Neural cell (in vitro differentiated cells): ENCODE results near the gene MGME1. TPM values are rescaled to one million over a fixed set of nuclear protein-coding genes. Genes with fewer than 3 reads are reported as not detected.

ENCODE experiments used
- H2AFZ ChIP-seq: fragments of 200-600, 300-800 bp; sonication (generic), shearing (Covaris generic); 2 replicates; pipeline ENCODE4 v1.6.0; 2014; ENCODE audit warnings: low read depth, mild to moderate bottlenecking, antibody characterized with exemption, low read length, moderate library complexity
- H3F3A ChIP-seq: fragments of 200-600 bp; shearing (Covaris generic); 2 replicates; pipeline ENCODE4 v1.6.1; 2016; ENCODE audit warnings: mild to moderate bottlenecking, moderate library complexity, mixed read lengths, antibody characterized with exemption, low read length; ENCODE audit not compliant: insufficient read depth, poor library complexity, severe bottlenecking
- H3K27ac ChIP-seq: fragments of 200-600, 300-800 bp; sonication (generic), shearing (Covaris generic); 2 replicates; pipeline ENCODE4 v1.5.1; 2014; ENCODE audit warnings: mild to moderate bottlenecking, low read length, moderate library complexity
- H3K27me3 ChIP-seq: fragments of 300-800, 200-600 bp; sonication (generic), shearing (Covaris generic); 2 replicates; pipeline ENCODE4 v1.6.0; 2014; ENCODE audit warnings: mild to moderate bottlenecking, low read depth, low read length, moderate library complexity; ENCODE audit not compliant: insufficient read depth
- H3K36me3 ChIP-seq: fragments of 300-800, 200-600 bp; sonication (generic), shearing (Covaris generic); 2 replicates; pipeline ENCODE4 v1.5.1; 2014; ENCODE audit warnings: mild to moderate bottlenecking, antibody characterized with exemption, low read length, moderate library complexity; ENCODE audit not compliant: insufficient read depth
- H3K4me2 ChIP-seq: fragments of 300-800, 200-600 bp; sonication (generic), shearing (Covaris generic); 2 replicates; pipeline ENCODE4 v1.6.0; 2014; ENCODE audit warnings: mild to moderate bottlenecking, low read length
- H3K4me3 ChIP-seq: fragments of 300-800, 200-600 bp; sonication (generic), shearing (Covaris generic); 2 replicates; pipeline ENCODE4 v1.5.1; 2014; ENCODE audit warnings: mild to moderate bottlenecking, low read length, moderate library complexity
- H3K79me2 ChIP-seq: fragments of 200-600 bp; shearing (Covaris generic); replicated peaks from 2 replicates; pipeline ENCODE4 v1.6.0; 2014; ENCODE audit warnings: mild to moderate bottlenecking, low read length, moderate library complexity; ENCODE audit not compliant: insufficient read depth
- H3K9ac ChIP-seq: fragments of 300-800, 200-600 bp; sonication (generic), shearing (Covaris generic); 2 replicates; pipeline ENCODE4 v1.6.1; 2016; ENCODE audit warnings: mild to moderate bottlenecking, low read length, mixed read lengths
- H3K9me2 ChIP-seq: fragments of 200-600 bp; shearing (Covaris generic); 2 replicates; pipeline ENCODE4 v1.6.1; 2016; ENCODE audit warnings: mild to moderate bottlenecking, low read length, mixed read lengths; ENCODE audit not compliant: insufficient read depth
- H3K9me3 ChIP-seq: fragments of 200-600, 300-800 bp; sonication (generic), shearing (Covaris generic); 2 replicates; pipeline ENCODE4 v1.6.1; 2016; ENCODE audit warnings: mild to moderate bottlenecking, mixed run types, low read length, moderate library complexity, mixed read lengths
- H4K20me1 ChIP-seq: fragments of 200-600 bp; shearing (Covaris generic); 2 replicates; pipeline ENCODE4 v1.6.1; 2016; ENCODE audit warnings: mild to moderate bottlenecking, mixed run types; ENCODE audit not compliant: insufficient read depth
- EP300 ChIP-seq: fragments of 450-650 bp; conservative IDR thresholded peaks from 2 replicates; pipeline ENCODE4 v1.6.1; 2014; ENCODE audit warnings: antibody characterized with exemption, mild to moderate bottlenecking, moderate library complexity; ENCODE audit not compliant: poor library complexity, severe bottlenecking
- EZH2 ChIP-seq: fragments of 200-600, 300-800 bp; shearing (Covaris generic), sonication (generic); IDR thresholded peaks from 2 replicates; pipeline ENCODE4 v1.6.1; 2014; ENCODE audit warnings: antibody characterized with exemption, low read length, borderline replicate concordance, mild to moderate bottlenecking; ENCODE audit not compliant: insufficient read depth, poor library complexity, severe bottlenecking
- MXI1 ChIP-seq: fragments of 450-650 bp; conservative IDR thresholded peaks from 2 replicates; pipeline ENCODE4 v1.6.1; 2014; ENCODE audit warnings: antibody characterized with exemption, mild to moderate bottlenecking; ENCODE audit not compliant: poor library complexity, severe bottlenecking
- POLR2AphosphoS5 ChIP-seq: IDR thresholded peaks from 2 replicates; pipeline ENCODE4 v1.6.1; 2012
- RAD21 ChIP-seq: fragments of 450-650 bp; conservative IDR thresholded peaks from 2 replicates; pipeline ENCODE4 v1.6.1; 2014; ENCODE audit warnings: antibody characterized with exemption, mild to moderate bottlenecking, moderate library complexity
- SMC3 ChIP-seq: fragments of 450-650 bp; conservative IDR thresholded peaks from 2 replicates; pipeline ENCODE4 v1.6.1; 2014; ENCODE audit warnings: antibody characterized with exemption, mild to moderate bottlenecking, moderate library complexity; ENCODE audit not compliant: poor library complexity
- TAF1 ChIP-seq: IDR thresholded peaks from 2 replicates; pipeline ENCODE4 v1.6.1; 2012; ENCODE audit warnings: low read depth
- polyA plus RNA-seq: library from polyadenylated mRNA; depleted of rRNA; stranded (reverse); fragments of >200 nt; gene quantifications from 2 replicates; pipeline ENCODE4 v1.2.3, GENCODE V29; 2014
- TF ChIP-seq, protein P1 (sequence below): fragments of 450-650 bp; IDR thresholded peaks from 2 replicates; pipeline ENCODE4 v1.5.1; 2014; ENCODE audit warnings: antibody characterized with exemption, mild to moderate bottlenecking, moderate library complexity; ENCODE audit not compliant: poor library complexity, severe bottlenecking
- TF ChIP-seq, protein P2 (sequence below): IDR thresholded peaks from 2 replicates; pipeline ENCODE4 v1.6.1; 2012; ENCODE audit warnings: borderline replicate concordance

The MGME1 gene
- polyA plus RNA-seq, 1 donor from 2014 or later: 7.0 TPM

GRCh38 chr20:18005990-18006364, 37.2 kb downstream of the MGME1 start:
- H3K9me3 ChIP-seq: no peaks in the 10 kb centered on the region
- H2AFZ ChIP-seq: no peak overlapping the region
- H3K9ac ChIP-seq: no peak overlapping the region
- no peaks in the 10 kb centered on the region for H3K79me2 ChIP-seq
- no peak overlapping the region for H3K27ac ChIP-seq
- no peaks in the 10 kb centered on the region for H3K27me3 ChIP-seq
- H3K4me3 ChIP-seq: no peak overlapping the region
- no peaks in the 10 kb centered on the region for H4K20me1 ChIP-seq
- no peaks in the 10 kb centered on the region for H3K36me3 ChIP-seq
- H3K9me2 ChIP-seq: no peaks in the 10 kb centered on the region
- no peak overlapping the region for H3K4me2 ChIP-seq
- TF ChIP-seq, protein P1, sequence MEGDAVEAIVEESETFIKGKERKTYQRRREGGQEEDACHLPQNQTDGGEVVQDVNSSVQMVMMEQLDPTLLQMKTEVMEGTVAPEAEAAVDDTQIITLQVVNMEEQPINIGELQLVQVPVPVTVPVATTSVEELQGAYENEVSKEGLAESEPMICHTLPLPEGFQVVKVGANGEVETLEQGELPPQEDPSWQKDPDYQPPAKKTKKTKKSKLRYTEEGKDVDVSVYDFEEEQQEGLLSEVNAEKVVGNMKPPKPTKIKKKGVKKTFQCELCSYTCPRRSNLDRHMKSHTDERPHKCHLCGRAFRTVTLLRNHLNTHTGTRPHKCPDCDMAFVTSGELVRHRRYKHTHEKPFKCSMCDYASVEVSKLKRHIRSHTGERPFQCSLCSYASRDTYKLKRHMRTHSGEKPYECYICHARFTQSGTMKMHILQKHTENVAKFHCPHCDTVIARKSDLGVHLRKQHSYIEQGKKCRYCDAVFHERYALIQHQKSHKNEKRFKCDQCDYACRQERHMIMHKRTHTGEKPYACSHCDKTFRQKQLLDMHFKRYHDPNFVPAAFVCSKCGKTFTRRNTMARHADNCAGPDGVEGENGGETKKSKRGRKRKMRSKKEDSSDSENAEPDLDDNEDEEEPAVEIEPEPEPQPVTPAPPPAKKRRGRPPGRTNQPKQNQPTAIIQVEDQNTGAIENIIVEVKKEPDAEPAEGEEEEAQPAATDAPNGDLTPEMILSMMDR: no peak
- no peak for TF ChIP-seq MXI1
- TF ChIP-seq, protein P2, sequence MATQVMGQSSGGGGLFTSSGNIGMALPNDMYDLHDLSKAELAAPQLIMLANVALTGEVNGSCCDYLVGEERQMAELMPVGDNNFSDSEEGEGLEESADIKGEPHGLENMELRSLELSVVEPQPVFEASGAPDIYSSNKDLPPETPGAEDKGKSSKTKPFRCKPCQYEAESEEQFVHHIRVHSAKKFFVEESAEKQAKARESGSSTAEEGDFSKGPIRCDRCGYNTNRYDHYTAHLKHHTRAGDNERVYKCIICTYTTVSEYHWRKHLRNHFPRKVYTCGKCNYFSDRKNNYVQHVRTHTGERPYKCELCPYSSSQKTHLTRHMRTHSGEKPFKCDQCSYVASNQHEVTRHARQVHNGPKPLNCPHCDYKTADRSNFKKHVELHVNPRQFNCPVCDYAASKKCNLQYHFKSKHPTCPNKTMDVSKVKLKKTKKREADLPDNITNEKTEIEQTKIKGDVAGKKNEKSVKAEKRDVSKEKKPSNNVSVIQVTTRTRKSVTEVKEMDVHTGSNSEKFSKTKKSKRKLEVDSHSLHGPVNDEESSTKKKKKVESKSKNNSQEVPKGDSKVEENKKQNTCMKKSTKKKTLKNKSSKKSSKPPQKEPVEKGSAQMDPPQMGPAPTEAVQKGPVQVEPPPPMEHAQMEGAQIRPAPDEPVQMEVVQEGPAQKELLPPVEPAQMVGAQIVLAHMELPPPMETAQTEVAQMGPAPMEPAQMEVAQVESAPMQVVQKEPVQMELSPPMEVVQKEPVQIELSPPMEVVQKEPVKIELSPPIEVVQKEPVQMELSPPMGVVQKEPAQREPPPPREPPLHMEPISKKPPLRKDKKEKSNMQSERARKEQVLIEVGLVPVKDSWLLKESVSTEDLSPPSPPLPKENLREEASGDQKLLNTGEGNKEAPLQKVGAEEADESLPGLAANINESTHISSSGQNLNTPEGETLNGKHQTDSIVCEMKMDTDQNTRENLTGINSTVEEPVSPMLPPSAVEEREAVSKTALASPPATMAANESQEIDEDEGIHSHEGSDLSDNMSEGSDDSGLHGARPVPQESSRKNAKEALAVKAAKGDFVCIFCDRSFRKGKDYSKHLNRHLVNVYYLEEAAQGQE: no peak
- no peak for TF ChIP-seq EP300
- no peak for TF ChIP-seq SMC3
- TF ChIP-seq EZH2: no peak
- no peaks in the 10 kb centered on the region for H3F3A ChIP-seq

DNA sequence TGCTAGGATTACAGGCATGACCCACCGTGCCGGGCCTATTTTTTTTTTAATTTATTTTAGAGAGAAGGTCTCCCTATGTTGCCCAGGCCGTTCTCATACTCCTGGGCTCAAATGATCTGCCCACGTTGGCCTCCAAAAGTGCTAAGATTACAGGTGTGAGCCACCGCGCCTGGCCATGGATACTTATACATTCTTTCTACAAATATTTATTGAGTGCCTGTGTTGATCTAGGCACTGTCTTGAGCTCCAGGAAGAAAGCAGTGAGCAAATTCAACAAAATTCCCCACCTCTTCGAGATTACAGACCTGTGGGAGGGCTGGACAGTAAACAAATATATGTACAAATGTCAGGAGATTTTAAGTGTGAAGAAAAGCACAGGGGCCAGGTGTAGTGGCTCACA, 37.9 kb downstream of the MGME1 start:
- Histone ChIP-seq H3F3A (no peaks in the 10 kb centered on the region), H3K9ac (no peak overlapping the region)
- TF ChIP-seq EP300 (no peak), SMC3 (no peak), MXI1 (no peak), RAD21 (no peak), EZH2 (no peak), POLR2AphosphoS5 (no peak), TAF1 (no peak)
- TF ChIP-seq, protein P2: no peak
- TF ChIP-seq, protein P1: no peak

More for the DNA sequence above, 37.9 kb downstream of the MGME1 start:
- no peaks in the 10 kb centered on the region for H4K20me1 ChIP-seq
- no peak overlapping the region for H3K4me3 ChIP-seq
- no peaks in the 10 kb centered on the region for H3K9me2 ChIP-seq
- H3K27me3 ChIP-seq: no peaks in the 10 kb centered on the region
- H3K27ac ChIP-seq: no peak overlapping the region
- H3K36me3 ChIP-seq: no peaks in the 10 kb centered on the region
- H2AFZ ChIP-seq: no peak overlapping the region
- H3K4me2 ChIP-seq: no peak overlapping the region
- no peaks in the 10 kb centered on the region for H3K9me3 ChIP-seq
- no peaks in the 10 kb centered on the region for H3K79me2 ChIP-seq
